GM18861 (cell line): ENCODE measurements around the gene CCDC127.
"Not testable (repeated sequence)": the region's sequence is repeated elsewhere in the genome, so short reads cannot be mapped to it uniquely, and the experiment has no call there.

ENCODE experiments used
- ATAC-seq: cut with Tn5 transposase; IDR thresholded peaks from one replicate; pipeline ENCODE4 v1.9.1; 2021; ENCODE audit not compliant: unreplicated experiment

Gene CCDC127

DNA sequence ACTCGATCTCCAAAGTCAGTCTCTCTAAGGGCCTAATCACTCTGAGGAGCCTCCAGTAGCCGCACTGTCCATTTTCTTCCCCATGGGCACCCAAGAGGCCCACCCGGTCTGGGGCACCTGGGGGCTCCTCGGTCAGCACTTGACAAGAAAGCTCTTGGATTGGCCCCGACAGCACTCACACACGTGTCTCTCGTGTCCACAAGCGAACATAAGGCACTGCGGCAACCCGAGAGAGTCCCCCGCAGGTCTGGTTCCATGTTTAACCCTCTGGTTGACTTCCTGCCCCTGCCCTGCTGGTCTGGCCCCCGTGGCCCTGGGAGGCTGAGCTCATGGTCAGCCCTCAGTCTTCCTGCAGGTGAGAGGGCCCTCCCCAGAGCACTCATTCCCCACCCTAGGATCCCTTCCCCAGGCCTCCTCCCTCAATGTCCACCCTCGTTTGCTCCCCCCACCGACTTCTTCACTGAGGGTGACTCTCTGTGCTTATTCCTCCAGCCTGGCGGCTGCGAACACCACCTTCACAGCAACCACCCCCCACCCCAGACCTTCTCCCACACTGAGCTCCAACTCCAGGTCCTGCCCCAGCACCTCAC, 43.0 kb downstream of the CCDC127 start:
- ATAC-seq: no peak

DNA sequence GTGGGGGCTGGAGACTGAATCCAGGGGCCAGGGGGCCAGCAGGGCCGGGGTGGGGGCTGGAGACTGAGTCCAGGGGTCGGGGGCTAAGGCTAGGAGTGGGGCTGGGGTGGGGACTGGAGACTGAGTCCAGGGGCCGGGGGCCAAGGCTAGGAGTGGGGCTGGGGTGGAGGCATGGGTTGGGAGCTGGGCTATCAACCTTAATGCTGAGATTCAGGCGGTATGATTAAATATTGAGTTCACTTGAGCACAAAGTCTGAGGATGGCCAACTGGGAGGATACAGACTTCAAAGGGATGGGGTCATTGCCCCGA, 43.7 kb downstream of the CCDC127 start:
- ATAC-seq: no peak

DNA sequence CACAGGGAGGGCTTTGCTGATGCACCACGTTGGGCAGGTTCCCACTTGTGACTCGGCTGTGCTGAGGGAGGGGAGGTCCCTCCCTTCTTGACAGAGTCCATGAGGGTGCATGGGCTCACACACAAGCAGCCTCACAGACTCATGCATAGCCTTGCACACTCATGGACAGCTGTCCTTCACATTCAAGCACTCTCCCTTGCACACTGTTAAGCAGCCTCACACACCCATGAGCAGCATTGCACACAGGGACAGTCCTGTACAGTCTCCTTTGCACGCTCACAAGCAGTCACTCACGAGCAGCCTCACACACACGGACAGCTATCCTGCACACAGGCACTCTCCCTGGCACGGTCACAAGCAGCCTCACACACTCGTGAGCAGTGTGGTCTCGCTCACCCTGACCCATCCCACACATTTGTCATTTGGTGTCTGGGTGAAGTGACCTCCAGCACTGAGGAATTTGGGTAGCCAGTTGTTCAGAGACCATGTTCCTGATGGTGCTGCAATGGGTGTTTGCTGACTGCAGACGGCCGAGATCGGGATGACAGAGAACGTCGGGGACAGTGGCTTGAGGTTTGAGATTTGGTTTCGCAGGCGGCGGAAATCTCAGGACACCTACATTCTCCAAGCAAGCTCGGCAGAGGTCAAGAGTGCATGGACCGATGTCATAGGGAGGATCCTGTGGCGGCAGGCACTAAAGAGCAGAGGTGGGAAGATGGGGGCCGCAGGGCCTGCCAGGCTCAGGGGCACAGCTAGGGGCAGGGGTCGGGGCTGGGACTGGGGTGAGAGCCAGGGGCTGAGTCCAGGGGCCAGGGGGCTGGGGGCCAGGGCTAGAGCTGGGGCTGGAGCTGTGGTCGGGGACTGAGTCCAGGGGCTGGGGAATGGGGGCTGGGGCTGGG, 44.3 kb downstream of the CCDC127 start:
- no peak for ATAC-seq

DNA sequence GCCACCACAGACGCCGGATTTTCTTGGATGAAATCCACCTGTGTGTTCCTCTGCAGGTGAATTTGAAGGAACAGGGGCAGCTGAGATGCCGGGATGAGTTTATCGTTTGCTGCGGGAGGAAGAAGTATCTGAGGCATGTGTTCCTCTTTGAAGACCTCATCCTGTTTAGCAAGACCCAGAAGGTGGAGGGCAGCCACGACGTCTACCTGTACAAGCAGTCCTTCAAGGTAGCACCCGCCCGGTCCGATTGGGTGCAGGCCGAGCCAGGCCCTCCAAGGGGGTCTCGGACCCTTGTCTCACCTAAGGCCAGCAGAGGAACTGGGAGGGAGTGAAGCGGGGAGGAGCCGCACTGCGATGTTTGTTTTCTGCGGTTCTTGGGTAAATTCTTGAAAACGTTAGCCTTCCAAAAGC, 45.1 kb downstream of the CCDC127 start:
- ATAC-seq: no peak

DNA sequence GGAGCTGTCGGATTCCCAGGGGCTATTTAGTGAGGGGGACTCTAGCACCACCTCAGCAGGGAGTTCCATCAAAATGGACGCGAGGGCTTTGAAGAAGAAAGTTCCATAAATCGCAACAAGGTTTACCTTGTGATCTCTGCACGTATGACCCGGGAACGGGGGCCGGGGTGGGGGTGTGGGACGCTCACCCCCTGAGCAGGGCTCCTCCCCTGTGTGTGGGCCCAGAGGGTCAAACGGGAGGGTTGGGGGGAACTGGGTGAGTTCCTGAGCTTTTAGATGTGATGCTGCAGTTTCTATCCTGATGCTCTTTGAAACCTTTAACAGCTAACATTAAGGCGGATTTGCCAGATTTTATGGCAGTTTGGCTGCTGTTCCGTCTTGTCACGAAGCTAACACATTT, 45.5 kb downstream of the CCDC127 start:
- no peak for ATAC-seq

DNA sequence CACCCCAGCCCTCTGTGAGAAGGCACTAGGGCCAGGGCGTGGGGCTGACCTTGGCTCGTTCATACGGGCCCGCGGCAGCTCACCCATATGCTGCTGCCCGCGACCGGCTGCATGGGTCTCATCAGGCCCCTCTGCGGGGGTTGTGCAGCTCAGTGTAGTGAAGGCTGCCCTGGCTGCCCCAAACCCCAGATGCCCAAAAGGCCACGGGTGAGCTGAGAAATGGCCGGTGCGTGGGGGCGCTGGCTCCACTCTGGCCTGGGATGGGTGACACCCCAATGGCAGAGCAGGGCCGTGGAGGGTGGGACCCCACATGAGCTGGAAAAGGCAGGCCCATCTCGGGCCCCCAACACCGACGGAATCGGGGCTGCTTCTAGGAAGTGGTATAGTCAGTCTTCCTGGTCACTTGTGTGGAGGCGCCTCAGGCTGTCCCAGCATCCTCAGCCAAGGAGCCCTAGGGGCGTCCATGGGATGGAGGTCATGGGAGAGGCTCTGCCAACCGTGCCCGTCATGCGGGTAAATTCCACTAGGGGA, 46.1 kb downstream of the CCDC127 start:
- ATAC-seq: no peak

DNA sequence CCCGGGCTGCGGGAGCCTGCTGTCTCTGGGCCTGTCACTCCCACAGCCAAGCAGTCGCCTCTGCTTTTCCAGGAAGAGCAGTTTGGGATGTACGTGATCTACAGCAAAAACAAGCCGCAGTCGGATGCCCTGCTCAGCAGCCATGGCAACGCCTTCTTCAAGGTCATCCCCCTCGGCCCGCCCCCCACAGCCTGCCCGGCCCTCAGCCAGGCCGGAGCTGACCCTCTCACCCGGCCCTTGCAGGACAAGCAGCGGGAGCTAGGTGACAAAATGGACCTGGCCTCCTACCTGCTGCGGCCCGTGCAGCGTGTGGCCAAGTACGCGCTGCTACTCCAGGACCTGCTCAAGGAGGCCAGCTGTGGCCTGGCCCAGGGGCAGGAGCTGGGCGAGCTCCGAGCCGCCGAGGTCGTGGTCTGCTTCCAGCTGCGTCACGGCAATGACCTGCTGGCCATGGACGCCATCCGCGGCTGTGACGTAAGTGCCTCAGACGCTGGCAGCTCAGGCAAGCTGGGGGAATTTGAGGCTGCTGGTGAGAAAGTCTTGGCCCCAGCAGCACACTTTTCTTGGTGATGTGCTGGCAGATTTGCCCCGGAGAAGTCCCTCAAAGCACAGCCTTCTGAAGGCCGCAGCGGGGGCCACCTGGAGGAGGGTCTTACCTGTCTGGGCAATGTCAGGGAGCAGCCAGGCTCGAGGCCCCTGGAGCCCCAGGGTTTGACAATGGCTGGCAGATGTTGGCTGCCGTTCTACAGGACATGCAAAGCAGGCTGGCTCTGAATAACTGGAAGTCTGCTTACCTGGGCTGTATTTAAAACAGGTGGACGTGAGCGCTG, 46.8 kb downstream of the CCDC127 start:
- no peak for ATAC-seq

DNA sequence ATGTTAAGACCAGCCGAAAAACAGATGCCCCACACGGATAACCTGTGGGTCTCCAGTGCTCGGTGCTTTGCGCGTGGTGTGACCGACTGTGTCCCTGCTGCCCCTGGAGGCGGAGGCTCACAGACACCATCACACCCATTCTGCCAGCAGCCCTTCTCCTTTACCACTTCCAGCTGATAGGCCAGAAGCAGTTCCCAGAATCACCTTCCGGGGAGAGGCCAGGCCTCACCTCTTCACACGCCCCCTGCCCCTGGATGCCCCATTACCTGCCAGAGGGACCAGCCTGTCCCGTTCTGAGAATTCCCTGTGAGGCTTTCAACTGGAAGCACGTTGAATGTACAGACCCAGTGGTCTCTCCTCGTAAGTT, 48.2 kb downstream of the CCDC127 start:
- ATAC-seq: no peak

DNA sequence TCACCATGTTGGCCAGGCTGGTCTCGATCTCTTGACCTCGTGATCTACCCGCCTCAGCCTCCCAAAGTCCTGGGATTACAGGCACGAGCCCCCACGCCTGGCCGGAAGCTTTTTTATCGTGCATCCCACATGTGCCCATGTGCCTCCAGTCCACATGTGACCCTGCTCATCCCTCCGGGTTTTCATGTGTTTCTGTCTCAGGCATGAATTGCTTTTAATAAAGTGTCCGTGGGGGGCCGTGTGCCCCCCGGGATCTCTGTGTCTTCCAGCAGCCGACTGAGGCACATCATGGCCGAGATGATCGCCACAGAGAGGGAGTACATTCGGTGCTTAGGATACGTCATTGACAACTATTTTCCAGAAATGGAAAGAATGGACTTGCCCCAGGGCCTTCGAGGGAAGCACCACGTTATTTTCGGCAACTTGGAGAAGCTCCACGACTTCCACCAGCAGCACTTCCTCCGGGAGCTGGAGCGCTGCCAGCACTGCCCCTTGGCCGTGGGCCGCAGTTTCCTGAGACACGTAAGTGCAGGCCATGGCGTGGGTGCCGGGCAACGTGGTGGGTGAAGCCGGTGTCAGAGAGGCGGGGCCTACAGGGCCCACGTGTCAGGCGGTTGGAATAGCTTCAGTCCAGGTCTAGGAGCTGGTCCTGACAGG, 48.8 kb downstream of the CCDC127 start:
- no peak for ATAC-seq

DNA sequence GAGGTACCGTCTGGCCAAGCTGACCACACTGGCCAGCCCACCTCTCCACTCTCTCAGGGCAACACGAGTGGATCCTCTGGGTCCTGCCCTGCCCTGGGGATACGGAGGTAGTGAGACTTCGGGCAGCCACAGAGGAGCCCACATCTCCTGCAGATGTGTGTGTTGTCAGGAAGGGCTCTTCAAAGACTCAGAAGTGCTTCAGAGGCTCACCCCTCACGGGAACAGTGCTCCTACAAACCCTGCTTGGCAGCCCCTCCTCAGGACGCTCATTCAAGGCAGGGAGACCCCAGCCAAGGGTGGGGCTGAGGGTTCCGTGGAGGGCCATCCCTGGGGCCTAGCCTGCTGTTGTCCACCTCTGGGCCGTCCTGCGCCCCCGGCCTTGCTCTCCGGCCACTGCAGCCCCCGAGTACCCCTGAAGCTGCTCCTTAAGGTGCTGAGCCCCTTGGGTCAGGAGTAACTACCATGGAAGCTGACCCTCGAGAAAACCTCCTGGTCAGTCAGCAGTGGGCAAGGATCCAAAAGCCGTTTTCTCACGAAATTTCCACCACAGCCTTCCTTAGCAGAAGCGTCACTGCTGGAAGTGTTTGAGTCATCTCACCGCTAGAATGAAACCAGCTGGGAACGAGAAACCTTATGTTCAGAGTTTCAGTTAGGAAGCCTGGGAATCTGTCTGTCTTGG, 49.8 kb downstream of the CCDC127 start:
- no peak for ATAC-seq

DNA sequence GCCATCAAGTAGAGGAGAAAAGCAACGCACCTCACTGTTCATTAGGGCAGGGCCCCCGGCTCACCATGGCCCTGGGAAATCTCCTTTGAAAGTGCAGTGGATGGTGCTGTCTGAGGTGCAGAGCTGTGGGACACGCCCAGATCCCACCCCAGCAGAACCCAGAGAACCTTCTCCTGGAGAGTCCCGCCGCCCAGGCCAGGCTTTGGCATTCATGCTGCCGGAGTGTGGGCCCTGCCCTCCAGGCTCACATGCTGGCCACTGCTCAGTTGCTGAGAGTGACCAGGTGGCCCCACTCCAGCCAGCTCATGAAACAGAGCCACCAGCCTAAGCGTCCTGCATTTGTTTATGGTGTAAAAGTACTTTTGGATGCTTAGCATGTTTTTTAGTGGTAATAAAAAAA, 50.4 kb downstream of the CCDC127 start:
- no peak for ATAC-seq

DNA sequence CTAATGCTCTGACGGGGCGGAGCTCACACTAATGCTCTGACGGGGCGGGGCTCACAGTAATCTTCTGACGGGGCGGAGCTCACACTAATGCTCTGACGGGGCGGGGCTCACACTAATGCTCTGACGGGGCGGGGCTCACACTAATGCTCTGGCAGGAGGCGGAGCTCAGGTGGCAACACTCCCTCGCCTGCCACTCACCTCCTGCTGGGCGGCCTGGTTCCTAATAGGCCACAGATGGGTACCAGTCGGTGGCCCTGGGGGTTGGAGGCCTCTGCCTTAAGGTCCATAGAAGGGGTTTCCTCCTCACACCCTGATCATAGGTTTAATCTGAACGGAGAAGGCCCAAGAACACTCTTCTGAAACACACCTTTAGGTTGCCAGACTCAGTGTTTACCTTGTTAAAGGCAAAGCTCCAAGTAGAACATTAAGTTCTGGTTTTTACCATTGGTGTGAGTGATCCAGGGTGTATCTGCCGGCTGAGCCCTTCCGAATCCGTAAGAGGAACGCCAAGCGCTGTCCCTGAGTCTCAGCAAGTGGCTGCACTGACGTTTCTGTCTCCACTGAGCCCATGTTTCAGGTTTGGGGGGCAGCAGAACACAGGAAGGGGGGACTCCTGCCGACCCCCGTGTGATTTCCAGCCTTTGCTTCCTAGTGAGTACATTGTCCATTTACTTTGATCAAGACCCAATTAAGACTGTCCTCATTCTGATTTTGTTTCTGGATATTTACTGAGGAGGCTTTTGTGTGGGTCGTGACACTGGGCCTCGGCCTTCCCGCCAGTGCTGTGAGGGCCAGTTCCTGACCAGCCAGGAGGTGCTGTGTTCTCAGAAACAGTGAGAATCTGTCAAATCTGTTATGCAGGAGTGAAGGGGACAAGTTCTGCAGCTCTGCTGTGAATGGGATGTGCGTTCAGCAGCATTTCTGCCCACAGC, 51.2 kb downstream of the CCDC127 start:
- ATAC-seq: no peak

DNA sequence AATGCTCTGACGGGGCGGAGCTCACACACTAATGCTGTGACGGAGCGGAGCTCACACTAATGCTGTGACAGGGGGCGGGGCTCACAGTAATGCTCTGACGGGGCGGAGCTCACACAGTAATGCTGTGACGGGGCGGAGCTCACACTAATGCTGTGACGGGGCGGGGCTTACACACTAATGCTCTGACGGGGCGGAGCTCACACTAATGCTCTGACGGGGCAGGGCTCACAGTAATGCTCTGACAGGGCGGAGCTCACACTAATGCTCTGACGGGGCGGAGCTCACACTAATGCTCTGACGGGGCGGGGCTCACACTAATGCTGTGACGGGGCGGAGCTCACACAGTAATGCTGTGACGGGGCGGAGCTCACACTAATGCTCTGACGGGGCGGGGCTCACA, 53.2 kb downstream of the CCDC127 start:
- ATAC-seq: not testable (repeated sequence)

DNA sequence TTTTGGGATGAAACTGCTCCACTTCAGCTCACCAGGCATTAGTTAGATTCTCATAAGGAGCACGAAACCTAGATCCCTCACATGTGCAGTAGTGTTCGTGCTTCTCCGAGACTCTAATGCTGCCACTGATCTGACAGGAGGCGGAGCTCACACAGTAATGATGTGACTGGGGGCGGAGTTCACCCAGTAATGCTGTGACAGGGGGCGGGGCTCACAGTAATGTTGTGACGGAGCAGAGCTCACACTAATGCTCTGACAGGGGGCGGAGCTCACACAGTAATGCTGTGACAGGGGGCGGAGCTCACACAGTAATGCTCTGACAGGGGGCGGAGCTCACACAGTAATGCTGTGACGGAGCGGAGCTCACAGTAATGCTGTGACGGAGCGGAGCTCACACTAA, 53.7 kb downstream of the CCDC127 start:
- no peak for ATAC-seq

DNA sequence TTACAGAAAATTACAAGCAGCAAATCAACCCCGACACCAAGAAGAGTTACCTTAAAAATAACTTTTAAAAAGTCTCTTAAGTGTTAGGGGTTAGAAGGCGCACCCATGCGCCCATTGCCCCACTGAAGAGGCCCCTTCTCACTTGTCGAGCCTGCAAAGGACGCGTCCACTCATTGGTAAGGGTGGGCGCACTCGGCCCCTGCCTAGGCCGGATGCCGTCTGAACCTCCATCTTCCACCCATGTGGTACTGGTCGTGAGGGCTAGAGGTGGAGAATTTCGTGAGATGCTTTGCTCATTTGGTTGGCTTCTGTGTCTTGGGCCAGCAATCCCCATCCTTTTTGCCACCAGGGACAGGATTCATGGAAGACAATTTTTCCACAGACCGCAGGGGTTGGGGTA, 54.1 kb downstream of the CCDC127 start:
- ATAC-seq: no peak

DNA sequence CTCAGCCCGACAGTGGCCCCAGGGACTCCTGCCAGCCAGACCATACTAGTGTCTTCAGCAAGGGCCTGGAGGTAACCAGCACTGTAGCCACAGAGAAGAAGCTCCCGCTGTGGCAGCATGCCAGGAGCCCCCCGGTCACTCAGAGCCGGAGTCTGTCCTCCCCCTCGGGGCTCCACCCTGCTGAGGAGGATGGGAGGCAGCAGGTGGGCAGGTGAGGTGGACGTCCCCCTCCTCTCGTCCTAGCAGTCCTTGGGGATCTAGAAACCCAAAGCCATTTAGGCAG, 54.7 kb downstream of the CCDC127 start:
- ATAC-seq: no peak

DNA sequence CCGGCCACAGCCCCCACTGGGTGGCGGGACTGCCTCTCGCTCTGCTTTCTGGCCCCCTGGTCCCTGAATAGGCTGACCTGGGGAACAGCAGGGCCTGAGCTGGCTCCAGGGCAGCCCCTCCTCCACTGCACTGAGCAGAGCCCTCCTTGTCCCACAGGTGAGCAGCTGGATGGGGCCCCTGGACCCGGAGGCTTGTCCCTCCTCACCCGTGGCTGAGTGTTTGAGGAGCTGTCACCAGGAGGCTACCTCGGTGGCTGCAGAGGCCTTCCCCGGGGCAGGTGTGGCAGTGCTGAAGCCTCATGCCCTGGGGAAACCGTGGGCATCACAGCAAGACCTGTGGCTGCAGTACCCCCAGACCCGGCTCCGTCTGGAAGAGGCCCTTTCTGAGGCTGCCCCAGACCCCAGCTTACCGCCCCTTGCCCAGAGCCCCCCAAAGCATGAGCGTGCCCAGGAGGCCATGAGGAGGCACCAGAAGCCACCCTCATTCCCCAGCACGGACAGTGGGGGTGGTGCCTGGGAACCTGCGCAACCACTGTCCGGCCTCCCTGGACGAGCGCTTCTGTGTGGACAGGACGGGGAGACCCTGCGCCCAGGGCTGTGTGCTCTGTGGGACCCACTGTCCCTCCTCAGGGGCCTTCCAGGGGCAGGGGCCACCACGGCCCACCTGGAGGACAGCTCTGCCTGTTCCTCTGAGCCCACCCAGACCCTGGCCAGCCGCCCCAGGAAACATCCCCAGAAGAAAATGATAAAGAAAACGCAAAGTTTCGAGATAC, 55.2 kb downstream of the CCDC127 start:
- ATAC-seq: no peak

DNA sequence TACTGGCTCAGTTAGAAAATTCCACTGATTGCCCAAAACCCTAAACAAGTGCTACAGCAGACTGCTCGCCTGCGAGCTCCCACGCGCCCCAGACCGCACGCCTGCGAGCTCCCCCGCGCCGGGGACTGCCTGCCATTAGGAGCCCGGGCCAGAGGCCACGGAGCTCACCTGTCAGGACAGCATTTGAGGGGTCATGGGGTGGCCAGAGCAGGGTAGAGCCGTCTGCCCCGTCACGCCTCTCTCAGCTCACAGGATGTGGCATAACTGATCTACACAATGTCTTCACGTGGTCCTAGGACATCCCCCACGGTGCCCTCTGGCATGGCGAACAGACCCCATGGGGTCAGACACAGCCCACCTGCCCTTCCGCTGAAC, 55.8 kb downstream of the CCDC127 start:
- ATAC-seq: no peak

DNA sequence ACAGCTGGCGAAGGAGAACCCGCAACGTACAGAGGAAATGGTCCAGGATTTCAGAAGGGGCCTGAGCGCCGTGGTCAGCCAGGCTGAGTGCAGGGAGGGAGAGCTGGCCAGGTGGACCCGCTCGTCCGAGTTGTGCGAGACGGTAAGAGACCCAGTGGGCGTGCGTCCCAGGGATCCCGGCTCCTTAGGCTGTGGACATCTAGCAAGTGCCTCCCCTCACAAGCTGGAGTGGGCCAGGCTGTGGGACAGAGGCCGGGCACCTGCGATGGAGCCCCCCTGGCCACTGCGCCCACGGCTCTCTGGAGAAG, 56.2 kb downstream of the CCDC127 start:
- no peak for ATAC-seq
